A549 treated with RU486 at 1 μM for 4 hours (cell line): ENCODE data around the gene MTERF2. TPM values are rescaled to one million over a fixed set of nuclear protein-coding genes. Genes with fewer than 3 reads are reported as not detected.

Experiments
- total RNA-seq: library from RNA; stranded (reverse); fragments of 200-300 nt; extraction: Qiagen RNA extraction; gene quantifications from 5 replicates; pipeline ENCODE4 v1.2.3, GENCODE V29; 2022; ENCODE audit warnings: low read depth

Gene MTERF2, protein sequence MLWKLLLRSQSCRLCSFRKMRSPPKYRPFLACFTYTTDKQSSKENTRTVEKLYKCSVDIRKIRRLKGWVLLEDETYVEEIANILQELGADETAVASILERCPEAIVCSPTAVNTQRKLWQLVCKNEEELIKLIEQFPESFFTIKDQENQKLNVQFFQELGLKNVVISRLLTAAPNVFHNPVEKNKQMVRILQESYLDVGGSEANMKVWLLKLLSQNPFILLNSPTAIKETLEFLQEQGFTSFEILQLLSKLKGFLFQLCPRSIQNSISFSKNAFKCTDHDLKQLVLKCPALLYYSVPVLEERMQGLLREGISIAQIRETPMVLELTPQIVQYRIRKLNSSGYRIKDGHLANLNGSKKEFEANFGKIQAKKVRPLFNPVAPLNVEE
- 3.0 to 7.4 TPM (median 4.5 TPM) in 5 replicates for total RNA-seq

DNA sequence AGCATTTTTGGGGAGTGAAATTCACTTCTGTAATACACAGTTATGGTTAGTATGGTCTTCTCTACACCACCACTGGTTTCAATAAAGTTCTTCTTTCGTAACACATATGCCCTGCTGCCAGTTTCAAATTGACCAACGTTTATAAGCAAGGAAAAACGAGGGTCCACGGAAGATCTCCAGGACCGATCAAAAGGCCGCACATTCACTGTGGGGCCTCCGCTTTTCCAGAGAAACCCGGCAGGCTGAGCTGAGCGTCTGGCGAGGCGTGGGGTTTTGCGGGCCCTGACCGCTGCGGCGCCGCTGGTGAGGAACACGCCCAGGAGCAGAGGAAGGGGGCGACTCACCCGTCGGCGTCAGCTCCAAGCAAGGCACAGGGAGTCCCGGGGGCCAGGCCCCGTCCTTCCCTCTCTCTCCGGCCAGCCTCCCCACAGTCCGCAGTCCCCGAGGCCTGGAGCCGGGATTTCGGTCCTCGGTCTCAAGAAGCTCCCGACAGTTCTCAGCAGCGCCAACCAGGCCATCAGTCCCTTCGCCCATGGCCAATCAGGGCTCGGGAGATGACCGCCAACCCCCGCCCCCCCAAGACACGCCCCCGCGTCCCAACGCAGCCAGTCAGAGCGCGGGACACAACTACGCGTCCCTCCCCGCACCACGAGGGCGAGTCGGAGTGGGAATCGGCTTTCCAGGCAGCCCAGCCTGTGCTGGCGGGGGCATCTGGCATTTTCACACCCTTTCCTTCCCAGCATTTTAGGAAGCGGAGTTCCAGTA, at the start of gene MTERF2:
TSS of gene MTERF2 (minus strand) at position 522 of the 765 bp plus-strand sequence. CDS start 8,432 bp downstream, outside the sequence.

DNA sequence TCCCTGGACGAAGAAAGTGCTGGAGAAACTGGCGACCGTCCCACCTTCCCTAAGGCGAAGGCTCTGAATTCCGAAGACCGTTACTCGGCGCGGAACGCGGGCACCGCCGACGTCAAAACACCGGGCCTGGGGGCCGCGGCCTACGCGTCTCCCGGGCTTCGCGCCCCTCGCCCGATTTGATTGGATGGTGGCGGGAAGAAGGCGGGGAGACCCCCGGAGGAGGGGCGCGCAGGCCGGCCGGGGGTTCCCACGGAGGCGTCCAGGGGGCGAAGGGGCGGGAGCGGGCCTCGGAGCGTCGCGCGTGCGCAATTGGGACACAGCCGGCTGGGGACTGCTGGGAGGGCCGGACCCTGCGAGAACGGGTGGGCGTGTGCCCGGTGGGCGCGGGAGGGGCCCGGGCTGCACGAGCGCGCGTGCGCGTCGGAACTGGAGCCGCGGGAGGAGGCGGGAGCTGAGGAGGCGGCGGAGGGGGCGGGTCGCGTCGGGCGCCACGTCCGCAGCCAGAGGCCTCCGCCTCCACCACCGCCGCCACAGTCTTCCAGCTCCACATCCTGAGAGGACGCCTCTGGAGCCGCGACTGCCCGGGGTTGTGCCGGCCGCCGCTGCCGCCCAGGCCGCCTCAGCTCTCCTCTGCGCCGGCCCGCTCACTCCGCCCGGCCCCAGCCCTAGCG, 31.4 kb downstream of the MTERF2 start, which contains the start of gene TMEM263:
TSS of gene TMEM263 (plus strand) at position 531 of the 671 bp plus-strand sequence. CDS start 11,210 bp downstream, outside the sequence.

Other genes with a start within 250 kb of the MTERF2 start
- gene RIC8B, start 212.5 kb downstream of the MTERF2 start, total RNA-seq: 6.2 to 11.4 TPM (median 9.9 TPM) in 5 replicates
- gene TMEM263, start 31.2 kb downstream of the MTERF2 start, total RNA-seq: 23.0 to 32.1 TPM (median 30.9 TPM) in 5 replicates
- gene CRY1, start 106.4 kb upstream of the MTERF2 start, total RNA-seq: 20.2 to 32.4 TPM (median 26.8 TPM) in 5 replicates